Gastrocnemius medialis (tissue), 4 donors: ENCODE measurements around the gene TFRC. TPM values are rescaled to one million over a fixed set of nuclear protein-coding genes. Genes with fewer than 3 reads are reported as not detected.
"Not testable (repeated sequence)": the region's sequence is repeated elsewhere in the genome, so short reads cannot be mapped to it uniquely, and the experiment has no call there.

Experiments
- ATAC-seq, 2 donors: fragments of 150-250 bp; one replicate each; pipeline ENCODE4 v1.9.1; 2016
- DNase-seq, 2 donors: peaks; one replicate each; pipeline ENCODE4 v3.0.0-alpha.2; 2019
- H3K27ac ChIP-seq, 4 donors: fragments of 200-600 bp; sonication (generic); 1 replicate in 1 of 4; 2 replicates in 3 of 4; pipeline ENCODE4 v1.5.1; 2016 to 2018; ENCODE audit warnings: mild to moderate bottlenecking in 2 of 4, moderate library complexity in 1 of 4
- H3K27me3 ChIP-seq, 3 donors: fragments of 200-600 bp; sonication (generic) in 2 of 3; 1 replicate in 1 of 3; 2 replicates in 2 of 3; pipeline versions ENCODE4 v1.5.1 to v1.6.0; 2016 to 2019; ENCODE audit warnings: mild to moderate bottlenecking in 1 of 3, moderate library complexity in 1 of 3
- H3K36me3 ChIP-seq, 2 donors: fragments of 200-600 bp; sonication (generic) in 1 of 2; one replicate each; pipeline ENCODE4 v1.5.1; 2017 to 2018
- H3K4me1 ChIP-seq, 2 donors: fragments of 200-600 bp; sonication (generic) in 1 of 2; one replicate each; pipeline ENCODE4 v1.5.1; 2016 to 2017; ENCODE audit warnings: mild to moderate bottlenecking in 2 of 2
- H3K4me3 ChIP-seq, 4 donors: fragments of 200-600 bp; sonication (generic) in 3 of 4; 1 replicate in 1 of 4; 2 replicates in 3 of 4; pipeline ENCODE4 v1.5.1; 2016 to 2019; ENCODE audit warnings: mild to moderate bottlenecking in 2 of 4
- H3K9me3 ChIP-seq, 3 donors: fragments of 200-600 bp; sonication (generic) in 2 of 3; 1 replicate in 1 of 3; 2 replicates in 2 of 3; pipeline ENCODE4 v1.5.1; 2016 to 2019
- CTCF ChIP-seq, 5 experiments: fragments of 450-650 bp in 3 of 5; fragments of 200-600 bp in 2 of 5; sonication (generic) in 2 of 5; IDR thresholded peaks in 4 of 5; conservative IDR thresholded peaks in 1 of 5; 1 replicate in 4 of 5; 2 replicates in 1 of 5; pipeline ENCODE4 v1.5.1; 2016 to 2019; ENCODE audit warnings: antibody characterized with exemption in 5 of 5, mild to moderate bottlenecking in 3 of 5, moderate library complexity in 3 of 5
- POLR2A ChIP-seq, 2 donors: fragments of 450-650 bp; IDR thresholded peaks; one replicate each; pipeline ENCODE4 v1.6.1; 2017; ENCODE audit warnings: antibody characterized with exemption in 2 of 2, mild to moderate bottlenecking in 2 of 2, moderate library complexity in 2 of 2
- in situ Hi-C, 4 donors: fragments of 200-750 bp; cut with MboI; loops; one replicate each; pipeline versions ENCODE4 v1.15.0 to v1.8.0; 2017; ENCODE audit warnings: low sequenced_read_pairs in 4 of 4
- intact Hi-C: fragments of 100-400 bp; cut with DNase I; formaldehyde crosslinking; loops from one replicate; pipeline ENCODE4 v1.15.1; 2023; ENCODE audit warnings: low total_unique reads
- total RNA-seq, 4 donors: library from RNA; depleted of rRNA; stranded (reverse); fragments of >200 nt; gene quantifications; one replicate each; pipeline versions ENCODE4 v1.1.0 to v1.2.3, GENCODE V29; 2016

Gene TFRC
- total RNA-seq, 4 donors from 2014 or later = 23.1 to 162 (median 56.3) TPM

GRCh38 chr3:196117809-196118208 is 35.9 kb upstream of the TFRC start:
- H3K9me3 ChIP-seq = no peaks in the 10 kb centered on the region
- peaks cover 7 to 19% of the 10 kb centered on the region in 2 donors for H3K4me1 ChIP-seq
- DNase-seq (peak in 1 of 2 donors; percentile 30), ATAC-seq (peak; percentile 75 to 95)
- H3K4me3 ChIP-seq = no peak overlapping the region
- in situ Hi-C loops = no loop called here
- TF ChIP-seq CTCF (IDR thresholded peaks at IDR 0.05 in 4 of 5, conservative IDR thresholded peaks at IDR 0.05 in 1 of 5) = no peak
- TF ChIP-seq POLR2A (IDR thresholded peaks at IDR 0.05) = no peak
- H3K27me3 ChIP-seq = no peaks in the 10 kb centered on the region
- H3K36me3 ChIP-seq = no peaks in the 10 kb centered on the region
- peak overlapping the region; percentile 33 to 69 (median 56) for H3K27ac ChIP-seq
- intact Hi-C loops = loop anchor here (5.0 kb wide), 1 partner anchor 59 kb away; no protein-coding TSS in a partner anchor

- no peak overlapping the region for H3K4me3 ChIP-seq
- intact Hi-C loops = loop anchor here (5.0 kb wide), 1 partner anchor 62 kb away; no protein-coding TSS in a partner anchor
- no peak overlapping the region for H3K27ac ChIP-seq
- ATAC-seq (no peak), DNase-seq (no peak)
- no peaks in the 10 kb centered on the region for H3K27me3 ChIP-seq
- in situ Hi-C loops = no loop called here
- H3K4me1 ChIP-seq = peaks cover 7 to 18% of the 10 kb centered on the region in 2 donors
- H3K36me3 ChIP-seq = no peaks in the 10 kb centered on the region
- no peak for TF ChIP-seq POLR2A (IDR thresholded peaks at IDR 0.05)
- TF ChIP-seq CTCF (IDR thresholded peaks at IDR 0.05 in 4 of 5, conservative IDR thresholded peaks at IDR 0.05 in 1 of 5) = no peak
- no peaks in the 10 kb centered on the region for H3K9me3 ChIP-seq
Observed at GRCh38 chr3:196115678-196116083, 33.8 kb upstream of the TFRC start.

- H3K36me3 ChIP-seq = no peaks in the 10 kb centered on the region
- intact Hi-C loops (no loop called here), in situ Hi-C loops (no loop called here)
- no peak for ATAC-seq
- H3K4me1 ChIP-seq = peaks cover 0 to 6% of the 10 kb centered on the region in 2 donors
- H3K27me3 ChIP-seq = no peaks in the 10 kb centered on the region
- TF ChIP-seq CTCF (IDR thresholded peaks at IDR 0.05 in 4 of 5, conservative IDR thresholded peaks at IDR 0.05 in 1 of 5) = no peak
- no peak for TF ChIP-seq POLR2A (IDR thresholded peaks at IDR 0.05)
- H3K4me3 ChIP-seq = no peak overlapping the region
- H3K27ac ChIP-seq = no peak overlapping the region
- no peaks in the 10 kb centered on the region for H3K9me3 ChIP-seq
- no peak for DNase-seq
Observed at GRCh38 chr3:196111939-196112386, 30.1 kb upstream of the TFRC start.

GRCh38 chr3:196108075-196108743 is 26.3 kb upstream of the TFRC start:
- in situ Hi-C loops = no loop called here
- no peaks in the 10 kb centered on the region for H3K36me3 ChIP-seq
- peak in 1 of 2 donors; percentile 53 for DNase-seq
- H3K4me1 ChIP-seq = no peaks in the 10 kb centered on the region
- TF ChIP-seq POLR2A (IDR thresholded peaks at IDR 0.05) (no peak), CTCF (IDR thresholded peaks at IDR 0.05 in 4 of 5, conservative IDR thresholded peaks at IDR 0.05 in 1 of 5) (no peak)
- no peaks in the 10 kb centered on the region for H3K27me3 ChIP-seq
- peak overlapping the region; percentile 46 to 75 (median 61) for H3K27ac ChIP-seq
- H3K4me3 ChIP-seq = no peak overlapping the region
- H3K9me3 ChIP-seq = no peaks in the 10 kb centered on the region
- peak; percentile 37 to 55 for ATAC-seq
- intact Hi-C loops = no loop called here

- in situ Hi-C loops = not testable (repeated sequence)
Observed at GRCh38 chr3:196104707-196105106, 22.8 kb upstream of the TFRC start.

GRCh38 chr3:196098365-196098980 is 16.6 kb upstream of the TFRC start:
- intact Hi-C loops, ATAC-seq, H3K36me3 ChIP-seq, H3K27ac ChIP-seq, H3K4me3 ChIP-seq, DNase-seq, H3K9me3 ChIP-seq, H3K27me3 ChIP-seq: not testable (repeated sequence)
- in situ Hi-C loops = loop anchor here in 1 of 4 donors (25.0 kb wide), 1 partner anchor 414 kb away; the partner anchor contains the start of genes RNF168 and SMCO1
- H3K4me1 ChIP-seq = peaks cover 8 to 15% of the 10 kb centered on the region in 2 donors

More at GRCh38 chr3:196104707-196105106, 22.8 kb upstream of the TFRC start:
- H3K36me3 ChIP-seq, H3K4me1 ChIP-seq, H3K27ac ChIP-seq, H3K4me3 ChIP-seq, intact Hi-C loops, H3K9me3 ChIP-seq, DNase-seq, H3K27me3 ChIP-seq, ATAC-seq: not testable (repeated sequence)
